GM12878 (cell line): ENCODE data around the gene EMILIN2.

Experiments
- CHD2 ChIP-seq: IDR thresholded peaks from 2 replicates; pipeline ENCODE4 v1.6.1; 2011; ENCODE audit warnings: low read depth, low read length, improper control_type of control experiment, borderline replicate concordance
- POLR2A ChIP-seq: IDR thresholded peaks from 2 replicates; pipeline ENCODE4 v1.6.1; 2011; ENCODE audit warnings: low read depth, mild to moderate bottlenecking, low read length
- RAD21 ChIP-seq: IDR thresholded peaks from 2 replicates; pipeline ENCODE4 v1.6.1; 2011; ENCODE audit warnings: mild to moderate bottlenecking, low read depth, low read length, moderate library complexity; ENCODE audit not compliant: insufficient read depth
- TF ChIP-seq, protein P1 (sequence below): IDR thresholded peaks from 2 replicates; pipeline ENCODE4 v1.6.1; 2012; ENCODE audit warnings: improper control_type of control experiment, low read depth, low read length; ENCODE audit not compliant: insufficient replicate concordance
- TF ChIP-seq, protein P2 (sequence below), 3 experiments: IDR thresholded peaks in 2 of 3; conservative IDR thresholded peaks in 1 of 3; 2 replicates each; pipeline ENCODE4 v1.5.1; 2011; ENCODE audit warnings: low read depth in 3 of 3, low read length in 3 of 3, mild to moderate bottlenecking in 3 of 3, control low read depth in 2 of 3, moderate library complexity in 2 of 3, inconsistent platforms in 1 of 3, mixed read lengths in 1 of 3; ENCODE audit not compliant: control insufficient read depth in 2 of 3, insufficient read depth in 1 of 3; ENCODE audit errors: extremely low read depth in 1 of 3

DNA sequence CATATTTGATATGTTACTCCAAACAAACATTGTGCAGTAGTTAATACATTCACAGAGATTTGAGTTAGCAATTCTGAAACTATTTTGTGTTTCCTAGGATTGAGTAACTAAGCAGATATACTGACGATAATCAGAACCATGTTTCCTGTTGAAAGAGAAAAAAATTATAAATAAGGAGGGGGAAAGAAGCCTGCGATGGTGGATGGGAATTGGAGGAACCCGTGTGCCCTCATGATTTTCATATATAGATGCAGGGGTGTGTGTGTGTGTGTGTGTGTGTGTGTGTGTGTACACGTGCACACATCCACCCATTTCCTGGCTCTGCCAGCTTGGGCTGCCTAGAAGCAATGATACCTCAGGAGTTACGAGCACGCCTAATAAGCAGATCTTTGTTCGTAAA, 109.2 kb downstream of the EMILIN2 start:
- no peak for TF ChIP-seq POLR2A
- TF ChIP-seq, protein P1, sequence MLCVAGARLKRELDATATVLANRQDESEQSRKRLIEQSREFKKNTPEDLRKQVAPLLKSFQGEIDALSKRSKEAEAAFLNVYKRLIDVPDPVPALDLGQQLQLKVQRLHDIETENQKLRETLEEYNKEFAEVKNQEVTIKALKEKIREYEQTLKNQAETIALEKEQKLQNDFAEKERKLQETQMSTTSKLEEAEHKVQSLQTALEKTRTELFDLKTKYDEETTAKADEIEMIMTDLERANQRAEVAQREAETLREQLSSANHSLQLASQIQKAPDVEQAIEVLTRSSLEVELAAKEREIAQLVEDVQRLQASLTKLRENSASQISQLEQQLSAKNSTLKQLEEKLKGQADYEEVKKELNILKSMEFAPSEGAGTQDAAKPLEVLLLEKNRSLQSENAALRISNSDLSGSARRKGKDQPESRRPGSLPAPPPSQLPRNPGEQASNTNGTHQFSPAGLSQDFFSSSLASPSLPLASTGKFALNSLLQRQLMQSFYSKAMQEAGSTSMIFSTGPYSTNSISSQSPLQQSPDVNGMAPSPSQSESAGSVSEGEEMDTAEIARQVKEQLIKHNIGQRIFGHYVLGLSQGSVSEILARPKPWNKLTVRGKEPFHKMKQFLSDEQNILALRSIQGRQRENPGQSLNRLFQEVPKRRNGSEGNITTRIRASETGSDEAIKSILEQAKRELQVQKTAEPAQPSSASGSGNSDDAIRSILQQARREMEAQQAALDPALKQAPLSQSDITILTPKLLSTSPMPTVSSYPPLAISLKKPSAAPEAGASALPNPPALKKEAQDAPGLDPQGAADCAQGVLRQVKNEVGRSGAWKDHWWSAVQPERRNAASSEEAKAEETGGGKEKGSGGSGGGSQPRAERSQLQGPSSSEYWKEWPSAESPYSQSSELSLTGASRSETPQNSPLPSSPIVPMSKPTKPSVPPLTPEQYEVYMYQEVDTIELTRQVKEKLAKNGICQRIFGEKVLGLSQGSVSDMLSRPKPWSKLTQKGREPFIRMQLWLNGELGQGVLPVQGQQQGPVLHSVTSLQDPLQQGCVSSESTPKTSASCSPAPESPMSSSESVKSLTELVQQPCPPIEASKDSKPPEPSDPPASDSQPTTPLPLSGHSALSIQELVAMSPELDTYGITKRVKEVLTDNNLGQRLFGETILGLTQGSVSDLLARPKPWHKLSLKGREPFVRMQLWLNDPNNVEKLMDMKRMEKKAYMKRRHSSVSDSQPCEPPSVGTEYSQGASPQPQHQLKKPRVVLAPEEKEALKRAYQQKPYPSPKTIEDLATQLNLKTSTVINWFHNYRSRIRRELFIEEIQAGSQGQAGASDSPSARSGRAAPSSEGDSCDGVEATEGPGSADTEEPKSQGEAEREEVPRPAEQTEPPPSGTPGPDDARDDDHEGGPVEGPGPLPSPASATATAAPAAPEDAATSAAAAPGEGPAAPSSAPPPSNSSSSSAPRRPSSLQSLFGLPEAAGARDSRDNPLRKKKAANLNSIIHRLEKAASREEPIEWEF = no peak
- TF ChIP-seq, protein P2, sequence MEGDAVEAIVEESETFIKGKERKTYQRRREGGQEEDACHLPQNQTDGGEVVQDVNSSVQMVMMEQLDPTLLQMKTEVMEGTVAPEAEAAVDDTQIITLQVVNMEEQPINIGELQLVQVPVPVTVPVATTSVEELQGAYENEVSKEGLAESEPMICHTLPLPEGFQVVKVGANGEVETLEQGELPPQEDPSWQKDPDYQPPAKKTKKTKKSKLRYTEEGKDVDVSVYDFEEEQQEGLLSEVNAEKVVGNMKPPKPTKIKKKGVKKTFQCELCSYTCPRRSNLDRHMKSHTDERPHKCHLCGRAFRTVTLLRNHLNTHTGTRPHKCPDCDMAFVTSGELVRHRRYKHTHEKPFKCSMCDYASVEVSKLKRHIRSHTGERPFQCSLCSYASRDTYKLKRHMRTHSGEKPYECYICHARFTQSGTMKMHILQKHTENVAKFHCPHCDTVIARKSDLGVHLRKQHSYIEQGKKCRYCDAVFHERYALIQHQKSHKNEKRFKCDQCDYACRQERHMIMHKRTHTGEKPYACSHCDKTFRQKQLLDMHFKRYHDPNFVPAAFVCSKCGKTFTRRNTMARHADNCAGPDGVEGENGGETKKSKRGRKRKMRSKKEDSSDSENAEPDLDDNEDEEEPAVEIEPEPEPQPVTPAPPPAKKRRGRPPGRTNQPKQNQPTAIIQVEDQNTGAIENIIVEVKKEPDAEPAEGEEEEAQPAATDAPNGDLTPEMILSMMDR (IDR thresholded peaks at IDR 0.05 in 2 of 3, conservative IDR thresholded peaks at IDR 0.05 in 1 of 3; ENCODE audit: control insufficient read depth in 2 of 3, extremely low read depth in 1 of 3, insufficient read depth in 1 of 3, low read depth in 3 of 3, low read length in 3 of 3) = no peak
- no peak for TF ChIP-seq CHD2
- TF ChIP-seq RAD21 = no peak
